Mesendoderm (in vitro differentiated cells): ENCODE results near the gene GNAQ.

Source experiments
- DNase-seq: peaks from one replicate; pipeline ENCODE4 v3.0.0; 2013
- H2AK5ac ChIP-seq: 2 replicates; pipeline ENCODE4 v1.6.1; 2013; ENCODE audit warnings: low read length, inconsistent platforms
- H2BK120ac ChIP-seq: 2 replicates; pipeline ENCODE4 v1.6.1; 2013; ENCODE audit warnings: low read depth, mild to moderate bottlenecking, low read length, moderate library complexity, mixed read lengths
- H2BK15ac ChIP-seq: replicated peaks from 2 replicates; pipeline ENCODE4 v1.6.1; 2013; ENCODE audit warnings: low read depth, mild to moderate bottlenecking, moderate library complexity
- H2BK5ac ChIP-seq: 2 replicates; pipeline ENCODE4 v1.6.1; 2013; ENCODE audit warnings: low read length, inconsistent platforms
- H3K18ac ChIP-seq: 2 replicates; pipeline ENCODE4 v1.6.1; 2013; ENCODE audit warnings: mild to moderate bottlenecking, low read length, mixed read lengths
- H3K23ac ChIP-seq: one replicate; pipeline ENCODE4 v1.6.1; 2013; ENCODE audit warnings: low read length
- H3K27ac ChIP-seq: 2 replicates; pipeline ENCODE4 v1.5.1; 2013; ENCODE audit warnings: low read depth, mild to moderate bottlenecking, inconsistent platforms, low read length, moderate library complexity
- H3K27me3 ChIP-seq: 2 replicates; pipeline ENCODE4 v1.6.1; 2013; ENCODE audit warnings: low read length, control low read depth, mild to moderate bottlenecking, inconsistent platforms; ENCODE audit not compliant: insufficient read depth, poor library complexity
- H3K36me3 ChIP-seq: 2 replicates; pipeline ENCODE4 v1.6.1; 2013; ENCODE audit warnings: low read length, inconsistent platforms; ENCODE audit not compliant: control insufficient read depth, insufficient read depth
- H3K4ac ChIP-seq: one replicate; pipeline ENCODE4 v1.6.1; 2013; ENCODE audit warnings: low read depth, mild to moderate bottlenecking, low read length, moderate library complexity
- H3K4me1 ChIP-seq: 2 replicates; pipeline ENCODE4 v1.6.1; 2013; ENCODE audit warnings: low read depth, low read length, inconsistent platforms; ENCODE audit not compliant: control insufficient read depth
- H3K4me2 ChIP-seq: 2 replicates; pipeline ENCODE4 v1.6.1; 2013; ENCODE audit warnings: low read length
- H3K4me3 ChIP-seq: 2 replicates; pipeline ENCODE4 v1.5.1; 2013; ENCODE audit warnings: mild to moderate bottlenecking, low read length
- H3K56ac ChIP-seq: one replicate; pipeline ENCODE4 v1.6.1; 2013; ENCODE audit warnings: low read length
- H3K79me1 ChIP-seq: 2 replicates; pipeline ENCODE4 v1.6.1; 2013; ENCODE audit warnings: low read length, inconsistent platforms
- H3K79me2 ChIP-seq: 2 replicates; pipeline ENCODE4 v1.6.1; 2013; ENCODE audit warnings: mild to moderate bottlenecking, low read length; ENCODE audit not compliant: control insufficient read depth, insufficient read depth
- H3K9ac ChIP-seq: 2 replicates; pipeline ENCODE4 v1.6.1; 2013; ENCODE audit warnings: low read length, inconsistent platforms
- H4K5ac ChIP-seq: one replicate; pipeline ENCODE4 v1.6.1; 2013; ENCODE audit warnings: low read length
- H4K8ac ChIP-seq: one replicate; pipeline ENCODE4 v1.6.1; 2013; ENCODE audit warnings: low read depth, mild to moderate bottlenecking, control low read depth, low read length, moderate library complexity
- WGBS: extraction: QIAGEN DNeasy Blood & Tissue Kit; methylation state at CpG from one replicate; pipeline ENCODE4 v1.1.7; 2013; ENCODE audit warnings: low lambda C conversion rate, missing lambda C conversion rate; ENCODE audit not compliant: insufficient coverage; ENCODE audit errors: extremely low coverage; 5-methylcytosine and 5-hydroxymethylcytosine counted together

The GNAQ gene

DNA sequence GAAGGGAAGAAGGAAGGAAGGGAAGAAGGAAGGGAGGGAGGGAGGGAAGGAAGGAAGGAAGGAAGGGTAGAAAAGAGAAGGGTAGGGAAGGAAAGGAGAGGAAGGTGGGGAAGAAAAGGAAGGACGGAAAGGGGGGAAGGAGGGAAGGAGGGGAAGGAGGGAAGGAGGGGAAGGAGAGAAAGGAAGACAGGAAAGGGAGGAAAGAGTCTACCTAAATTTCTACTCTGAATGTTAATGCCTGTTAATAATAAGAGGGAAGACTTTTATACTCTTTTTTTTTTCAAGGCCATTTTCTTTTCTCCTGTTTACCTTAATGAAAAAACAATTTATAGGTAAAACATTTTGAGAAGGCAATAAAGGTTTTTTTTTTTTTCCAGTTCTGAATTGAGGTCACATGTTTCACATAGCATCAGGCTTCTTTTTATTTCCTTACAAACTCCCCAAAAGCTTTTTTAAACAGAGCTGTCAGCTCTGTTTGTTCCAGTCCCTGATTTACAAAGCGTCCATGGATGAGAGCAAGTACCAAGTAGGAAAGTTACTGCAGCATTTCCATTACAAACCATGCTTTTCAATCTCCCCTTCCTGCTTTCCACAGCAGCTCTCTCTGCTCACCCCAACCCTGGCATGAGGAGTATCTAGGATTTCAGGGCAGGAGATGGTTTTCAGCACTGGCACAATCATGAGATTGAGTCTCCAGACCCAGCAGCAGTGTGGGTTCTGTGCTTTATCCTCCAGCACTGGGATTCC, 173.9 kb downstream of the GNAQ start:
- no peak overlapping the region for H4K8ac ChIP-seq
- H3K79me2 ChIP-seq, result no peaks in the 10 kb centered on the region
- H3K27me3 ChIP-seq, result no peaks in the 10 kb centered on the region
- H3K79me1 ChIP-seq, result peaks cover 4% of the 10 kb centered on the region
- H3K4me2 ChIP-seq, result no peak overlapping the region
- H2BK15ac ChIP-seq, result no peak overlapping the region
- H3K4me1 ChIP-seq, result no peaks in the 10 kb centered on the region
- H2BK120ac ChIP-seq, result no peak overlapping the region
- no peaks in the 10 kb centered on the region for H3K36me3 ChIP-seq
- no peak overlapping the region for H3K9ac ChIP-seq
- H4K5ac ChIP-seq, result no peak overlapping the region
- H3K23ac ChIP-seq, result no peak overlapping the region
- H2AK5ac ChIP-seq, result no peak overlapping the region
- 100% methylated on average over 1 of the region's 2 CpGs for WGBS
- H3K56ac ChIP-seq, result no peak overlapping the region
- DNase-seq, result no peak
- no peak overlapping the region for H3K27ac ChIP-seq
- H3K4ac ChIP-seq, result no peak overlapping the region
- no peak overlapping the region for H3K4me3 ChIP-seq
- no peak overlapping the region for H2BK5ac ChIP-seq
- H3K18ac ChIP-seq, result no peak overlapping the region

DNA sequence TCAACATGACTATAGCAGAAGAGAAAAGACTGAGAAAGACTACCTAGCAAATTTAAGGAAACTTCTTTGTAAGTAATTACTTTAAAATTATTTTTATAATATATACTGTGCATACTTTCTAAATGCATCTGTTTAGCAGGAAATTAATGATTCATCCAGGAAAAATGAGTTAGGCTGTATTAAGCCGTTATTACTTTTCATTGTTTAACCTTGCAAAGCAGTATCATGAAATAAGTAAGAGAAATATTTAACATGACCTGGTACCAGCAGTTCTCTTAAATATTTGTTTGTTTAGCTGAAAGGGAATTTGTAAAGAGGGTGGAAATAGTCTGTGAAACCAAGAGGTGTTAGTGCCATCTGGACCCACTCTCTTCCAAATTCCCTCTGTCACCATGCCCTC, 175.0 kb downstream of the GNAQ start:
- Histone ChIP-seq H3K79me1 (peaks cover 8% of the 10 kb centered on the region), H3K79me2 (peaks cover 2% of the 10 kb centered on the region), H4K5ac (no peak overlapping the region), H3K27me3 (no peaks in the 10 kb centered on the region), H3K9ac (no peak overlapping the region), H3K56ac (no peak overlapping the region), H2BK15ac (no peak overlapping the region), H2BK5ac (no peak overlapping the region), H3K4me2 (no peak overlapping the region), H2AK5ac (no peak overlapping the region), H3K4me1 (peaks cover 4% of the 10 kb centered on the region), H3K4me3 (no peak overlapping the region), H3K4ac (no peak overlapping the region), H3K27ac (no peak overlapping the region), H2BK120ac (no peak overlapping the region), H3K23ac (no peak overlapping the region), H4K8ac (no peak overlapping the region), H3K36me3 (no peaks in the 10 kb centered on the region), H3K18ac (no peak overlapping the region)
- no CpG with 5 or more reads among the region's 1 CpG for WGBS
- DNase-seq, result no peak

DNA sequence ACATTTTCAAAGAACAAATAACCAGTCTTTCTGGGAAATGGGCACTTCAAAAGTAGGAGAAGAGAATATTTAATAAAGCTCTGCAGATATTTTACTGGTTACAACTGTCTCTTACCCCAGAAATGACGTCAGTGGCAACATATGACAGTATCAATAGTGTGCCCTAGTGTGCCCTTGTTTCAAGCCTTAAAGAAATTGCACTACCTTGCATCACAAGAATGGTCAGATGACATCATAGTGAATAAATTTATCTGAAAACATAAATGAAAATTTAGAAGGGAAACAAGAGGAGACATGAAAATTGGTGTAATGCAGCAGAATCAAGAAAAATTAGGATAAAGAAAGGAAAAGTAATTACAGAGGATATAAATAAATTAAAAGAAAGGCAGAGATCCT, 176.7 kb downstream of the GNAQ start:
- no peak overlapping the region for H3K4me3 ChIP-seq
- H4K5ac ChIP-seq, result no peak overlapping the region
- DNase-seq, result no peak
- H3K18ac ChIP-seq, result no peak overlapping the region
- H3K36me3 ChIP-seq, result no peaks in the 10 kb centered on the region
- no peak overlapping the region for H3K56ac ChIP-seq
- no peak overlapping the region for H3K4ac ChIP-seq
- H3K27ac ChIP-seq, result no peak overlapping the region
- H2BK15ac ChIP-seq, result no peak overlapping the region
- no peak overlapping the region for H4K8ac ChIP-seq
- no CpG with 5 or more reads among the region's 1 CpG for WGBS
- H3K23ac ChIP-seq, result no peak overlapping the region
- no peaks in the 10 kb centered on the region for H3K27me3 ChIP-seq
- H2BK120ac ChIP-seq, result no peak overlapping the region
- H3K9ac ChIP-seq, result no peak overlapping the region
- no peak overlapping the region for H3K4me2 ChIP-seq
- peaks cover 17% of the 10 kb centered on the region for H3K79me1 ChIP-seq
- H3K4me1 ChIP-seq, result peaks cover 4% of the 10 kb centered on the region
- H2BK5ac ChIP-seq, result no peak overlapping the region
- H2AK5ac ChIP-seq, result no peak overlapping the region
- peaks cover 2% of the 10 kb centered on the region for H3K79me2 ChIP-seq

DNA sequence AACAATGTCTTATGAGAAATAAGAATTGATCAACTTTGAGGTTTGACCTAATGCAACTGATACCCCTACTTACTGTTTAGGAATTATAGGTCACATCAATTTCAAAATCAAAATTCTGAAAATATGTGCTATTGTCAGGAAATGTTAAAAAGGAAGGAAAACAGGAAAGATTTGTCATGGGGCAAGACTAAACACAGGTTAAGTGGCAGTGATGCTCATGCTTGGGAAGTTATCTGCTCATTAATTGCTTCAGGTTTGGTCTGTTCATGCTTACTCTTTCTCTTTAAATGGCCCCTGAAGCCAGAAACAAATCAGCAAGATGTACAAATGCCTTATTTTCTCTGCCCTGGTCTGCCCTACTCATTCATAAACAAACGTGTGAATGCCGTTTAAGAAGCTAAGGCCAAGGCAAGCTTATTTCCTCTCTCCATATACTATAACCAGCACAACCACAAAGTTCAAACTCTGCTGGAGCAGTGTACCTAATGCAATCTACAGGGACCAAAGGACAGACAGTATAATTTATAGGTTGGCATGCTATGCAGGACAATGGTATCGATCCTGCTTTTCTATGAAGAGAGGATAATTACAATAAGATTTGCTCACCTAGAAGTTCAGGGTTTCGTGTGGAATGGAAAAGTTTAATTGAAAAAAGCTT, 177.2 kb downstream of the GNAQ start:
- Histone ChIP-seq H3K79me2 (peaks cover 2% of the 10 kb centered on the region), H3K4me1 (peaks cover 4% of the 10 kb centered on the region), H2AK5ac (no peak overlapping the region), H3K9ac (no peak overlapping the region), H2BK15ac (no peak overlapping the region), H3K18ac (no peak overlapping the region), H4K8ac (no peak overlapping the region), H3K27ac (no peak overlapping the region), H3K79me1 (peaks cover 18% of the 10 kb centered on the region), H3K4ac (no peak overlapping the region), H3K36me3 (no peaks in the 10 kb centered on the region), H3K23ac (no peak overlapping the region), H4K5ac (no peak overlapping the region), H2BK5ac (no peak overlapping the region), H3K56ac (no peak overlapping the region), H3K27me3 (no peaks in the 10 kb centered on the region), H2BK120ac (no peak overlapping the region), H3K4me2 (no peak overlapping the region), H3K4me3 (no peak overlapping the region)
- no peak for DNase-seq
- no CpG with 5 or more reads among the region's 4 CpGs for WGBS

DNA sequence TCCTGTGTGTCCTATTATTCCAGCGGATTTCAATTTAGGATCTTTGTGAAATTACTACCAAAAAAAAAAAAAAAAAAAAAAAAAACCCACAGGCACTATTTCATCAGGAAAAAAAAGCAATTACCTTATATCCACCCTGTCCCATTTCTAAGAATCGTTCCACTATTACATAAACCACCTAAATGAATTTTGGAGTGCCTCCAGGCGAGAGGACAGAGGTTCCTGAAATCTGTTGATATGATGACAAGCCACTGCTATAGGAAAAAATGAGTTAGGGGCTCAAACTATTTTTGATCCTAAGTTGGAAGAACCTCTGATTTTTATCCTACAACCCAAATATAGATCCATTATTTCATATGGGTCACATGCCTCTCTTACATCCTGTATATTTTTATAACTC, 177.9 kb downstream of the GNAQ start:
- no peak overlapping the region for H3K9ac ChIP-seq
- no peak overlapping the region for H2BK15ac ChIP-seq
- no peak overlapping the region for H3K4me2 ChIP-seq
- peaks cover 2% of the 10 kb centered on the region for H3K79me2 ChIP-seq
- no peak overlapping the region for H3K27ac ChIP-seq
- H4K8ac ChIP-seq, result no peak overlapping the region
- no peak overlapping the region for H2BK5ac ChIP-seq
- H3K4me3 ChIP-seq, result no peak overlapping the region
- H2AK5ac ChIP-seq, result no peak overlapping the region
- H3K18ac ChIP-seq, result no peak overlapping the region
- WGBS, result no CpG with 5 or more reads among the region's 3 CpGs
- no peak overlapping the region for H3K56ac ChIP-seq
- peaks cover 4% of the 10 kb centered on the region for H3K4me1 ChIP-seq
- no peaks in the 10 kb centered on the region for H3K36me3 ChIP-seq
- no peak overlapping the region for H4K5ac ChIP-seq
- H2BK120ac ChIP-seq, result no peak overlapping the region
- H3K23ac ChIP-seq, result no peak overlapping the region
- H3K27me3 ChIP-seq, result no peaks in the 10 kb centered on the region
- H3K79me1 ChIP-seq, result peaks cover 19% of the 10 kb centered on the region
- H3K4ac ChIP-seq, result no peak overlapping the region
- DNase-seq, result no peak
